Glutamatergic neuron (in vitro differentiated cells): ENCODE results near the gene TAS1R2. TPM values are rescaled to one million over a fixed set of nuclear protein-coding genes. Genes with fewer than 3 reads are reported as not detected.

Experiments used
- DNase-seq: peaks from one replicate; pipeline ENCODE4 v3.0.0; 2022
- H3K27ac Mint-ChIP-seq: one replicate; pipeline ENCODE4 v1.8.0; 2020; ENCODE audit warnings: mild to moderate bottlenecking, mixed read lengths, inconsistent platforms; ENCODE audit not compliant: unreplicated experiment
- H3K27me3 Mint-ChIP-seq: one replicate; pipeline ENCODE4 v1.8.0; 2020; ENCODE audit warnings: mild to moderate bottlenecking, moderate library complexity, mixed read lengths, inconsistent platforms; ENCODE audit not compliant: unreplicated experiment
- H3K36me3 Mint-ChIP-seq: one replicate; pipeline ENCODE4 v1.8.0; 2020; ENCODE audit warnings: mild to moderate bottlenecking, mixed read lengths, inconsistent platforms; ENCODE audit not compliant: unreplicated experiment
- H3K4me1 Mint-ChIP-seq: one replicate; pipeline ENCODE4 v1.8.0; 2020; ENCODE audit warnings: mild to moderate bottlenecking, low read depth, mixed read lengths, inconsistent platforms; ENCODE audit not compliant: unreplicated experiment
- H3K4me3 Mint-ChIP-seq: one replicate; pipeline ENCODE4 v1.8.0; 2020; ENCODE audit warnings: mild to moderate bottlenecking, mixed read lengths, inconsistent platforms; ENCODE audit not compliant: unreplicated experiment
- H3K9me3 Mint-ChIP-seq: one replicate; pipeline ENCODE4 v1.8.0; 2020; ENCODE audit warnings: mild to moderate bottlenecking, moderate library complexity, mixed read lengths, inconsistent platforms; ENCODE audit not compliant: unreplicated experiment
- CTCF ChIP-seq: fragments of 200-600 bp; sonication (generic); IDR thresholded peaks from one replicate; pipeline ENCODE4 v1.5.0; 2021; ENCODE audit not compliant: partially characterized antibody, unreplicated experiment
- total RNA-seq: library from RNA; stranded (reverse); fragmentation: NEBNext Ultra II Directional; extraction: Animal tissue kit (Norgen Biotek cat#: 25700); gene quantifications from one replicate; pipeline ENCODE4 v1.2.1, GENCODE V29; 2021; ENCODE audit not compliant: unreplicated experiment

TAS1R2 gene
- total RNA-seq, 1 donor from 2014 or later = not detected

GRCh38 chr1:18881164-18881563 lies 21.7 kb upstream of the TAS1R2 start:
- TF ChIP-seq CTCF = no peak

GRCh38 chr1:18880585-18880984 lies 21.1 kb upstream of the TAS1R2 start:
- no peaks in the 10 kb centered on the region for H3K36me3 Mint-ChIP-seq
- TF ChIP-seq CTCF = no peak
- DNase-seq = no peak
- no peaks in the 10 kb centered on the region for H3K4me1 Mint-ChIP-seq
- H3K27me3 Mint-ChIP-seq = peaks cover 5% of the 10 kb centered on the region
- peaks cover 4% of the 10 kb centered on the region for H3K9me3 Mint-ChIP-seq
- no peak overlapping the region for H3K4me3 Mint-ChIP-seq
- no peak overlapping the region for H3K27ac Mint-ChIP-seq

More at GRCh38 chr1:18881164-18881563, 21.7 kb upstream of the TAS1R2 start:
- DNase-seq = no peak
- H3K4me3 Mint-ChIP-seq = no peak overlapping the region
- no peaks in the 10 kb centered on the region for H3K4me1 Mint-ChIP-seq
- H3K9me3 Mint-ChIP-seq = peaks cover 4% of the 10 kb centered on the region
- no peak overlapping the region for H3K27ac Mint-ChIP-seq
- H3K27me3 Mint-ChIP-seq = peaks cover 5% of the 10 kb centered on the region
- H3K36me3 Mint-ChIP-seq = no peaks in the 10 kb centered on the region

GRCh38 chr1:18879791-18880309 lies 20.4 kb upstream of the TAS1R2 start:
- no peak for TF ChIP-seq CTCF
- Mint-ChIP-seq H3K9me3 (peaks cover 4% of the 10 kb centered on the region), H3K36me3 (no peaks in the 10 kb centered on the region), H3K27me3 (peaks cover 5% of the 10 kb centered on the region), H3K27ac (no peak overlapping the region), H3K4me1 (no peaks in the 10 kb centered on the region), H3K4me3 (no peak overlapping the region)
- DNase-seq = no peak

GRCh38 chr1:18879215-18879790 lies 19.8 kb upstream of the TAS1R2 start:
- DNase-seq = no peak
- Mint-ChIP-seq H3K4me1 (no peaks in the 10 kb centered on the region), H3K4me3 (no peak overlapping the region), H3K36me3 (no peaks in the 10 kb centered on the region), H3K9me3 (peaks cover 1% of the 10 kb centered on the region), H3K27ac (no peak overlapping the region), H3K27me3 (peaks cover 5% of the 10 kb centered on the region)
- no peak for TF ChIP-seq CTCF

GRCh38 chr1:18878538-18879214 lies 19.2 kb upstream of the TAS1R2 start:
- peaks cover 1% of the 10 kb centered on the region for H3K9me3 Mint-ChIP-seq

More at GRCh38 chr1:18878538-18879214, 19.2 kb upstream of the TAS1R2 start:
- no peak for TF ChIP-seq CTCF
- Mint-ChIP-seq H3K36me3 (no peaks in the 10 kb centered on the region), H3K4me1 (no peaks in the 10 kb centered on the region), H3K27me3 (peaks cover 5% of the 10 kb centered on the region), H3K4me3 (no peak overlapping the region), H3K27ac (no peak overlapping the region)
- no peak for DNase-seq
